Measurements from ENCODE around the gene GPER1. TPM values are rescaled to one million over a fixed set of nuclear protein-coding genes. Genes with fewer than 3 reads are reported as not detected.

Gene GPER1
- total RNA-seq, 2 experiments from 2014 or later: 34.9 to 75.9 TPM

GRCh38 chr7:1079546-1079945, 8.4 kb upstream of the GPER1 start:
- Histone ChIP-seq H3K9me2 (ENCODE audit: insufficient read depth, low read length) (no peaks in the 10 kb centered on the region), H4K20me1 (ENCODE audit: insufficient read depth, low read length) (no peaks in the 10 kb centered on the region; the same call in 1 of the 2 replicates), H3K9me3 (ENCODE audit: low read length) (no peaks in the 10 kb centered on the region), H3K79me2 (ENCODE audit: insufficient read depth, low read depth, low read length) (no peaks in the 10 kb centered on the region), H2AFZ (ENCODE audit: low read length) (no peak overlapping the region), H3K36me3 (ENCODE audit: insufficient read depth, low read length) (no peaks in the 10 kb centered on the region), H3K4me1 (ENCODE audit: insufficient read depth, low read length, poor library complexity, severe bottlenecking) (peaks cover 3% of the 10 kb centered on the region), H3K4me3 (ENCODE audit: low read depth, low read length, poor library complexity, severe bottlenecking) (no peak overlapping the region), H3K27ac (ENCODE audit: low read depth, low read length, poor library complexity, severe bottlenecking) (no peak overlapping the region), H3K4me2 (ENCODE audit: low read length) (no peak overlapping the region)
- intact Hi-C loops (cut with micrococcal nuclease; ENCODE audit: unreplicated experiment): no loop called here
- DNase-seq (ENCODE audit: low spot score): no peak
- ChIA-PET POLR2A (interaction anchor here (0.6 kb wide), 1 partner anchor 33 kb away, joined by 3 read pairs; no protein-coding TSS in a partner anchor), CTCF (ENCODE audit: unreplicated experiment) (no interaction called here)
- no peak for TF ChIP-seq CTCF (conservative IDR thresholded peaks at IDR 0.05; ENCODE audit: low read length)
- TF ChIP-seq EZH2phosphoT487 (IDR thresholded peaks at IDR 0.05; ENCODE audit: borderline replicate concordance, low read depth, low read length): no peak
- no TSS peak for BruUV-seq (replicated peaks)

GRCh38 chr7:1080252-1080920, 7.5 kb upstream of the GPER1 start:
- Histone ChIP-seq H3K9me3 (ENCODE audit: low read length) (no peaks in the 10 kb centered on the region), H3K4me3 (ENCODE audit: low read depth, low read length, poor library complexity, severe bottlenecking) (no peak overlapping the region), H3K4me2 (ENCODE audit: low read length) (no peak overlapping the region), H2AFZ (ENCODE audit: low read length) (no peak overlapping the region), H4K20me1 (ENCODE audit: insufficient read depth, low read length) (no peaks in the 10 kb centered on the region; the same call in 1 of the 2 replicates), H3K27ac (ENCODE audit: low read depth, low read length, poor library complexity, severe bottlenecking) (no peak overlapping the region), H3K4me1 (ENCODE audit: insufficient read depth, low read length, poor library complexity, severe bottlenecking) (peaks cover 12% of the 10 kb centered on the region), H3K9me2 (ENCODE audit: insufficient read depth, low read length) (no peaks in the 10 kb centered on the region), H3K36me3 (ENCODE audit: insufficient read depth, low read length) (no peaks in the 10 kb centered on the region), H3K79me2 (ENCODE audit: insufficient read depth, low read depth, low read length) (no peaks in the 10 kb centered on the region)
- intact Hi-C loops (cut with micrococcal nuclease; ENCODE audit: unreplicated experiment): no loop called here
- ChIA-PET POLR2A (no interaction called here), CTCF (ENCODE audit: unreplicated experiment) (no interaction called here)
- DNase-seq (ENCODE audit: low spot score): no peak
- no TSS peak for BruUV-seq (replicated peaks)
- no peak for TF ChIP-seq CTCF (conservative IDR thresholded peaks at IDR 0.05; ENCODE audit: low read length)
- no peak for TF ChIP-seq EZH2phosphoT487 (IDR thresholded peaks at IDR 0.05; ENCODE audit: borderline replicate concordance, low read depth, low read length)

- H3K27ac ChIP-seq (ENCODE audit: low read depth, low read length, poor library complexity, severe bottlenecking): no peak overlapping the region
- H2AFZ ChIP-seq (ENCODE audit: low read length): no peak overlapping the region
- no peaks in the 10 kb centered on the region for H3K79me2 ChIP-seq (ENCODE audit: insufficient read depth, low read depth, low read length)
- no peak overlapping the region for H3K4me2 ChIP-seq (ENCODE audit: low read length)
- H3K36me3 ChIP-seq (ENCODE audit: insufficient read depth, low read length): no peaks in the 10 kb centered on the region
- no peaks in the 10 kb centered on the region for H3K9me3 ChIP-seq (ENCODE audit: low read length)
- ChIA-PET CTCF (ENCODE audit: unreplicated experiment) (no interaction called here), POLR2A (no interaction called here)
- H4K20me1 ChIP-seq (ENCODE audit: insufficient read depth, low read length): no peaks in the 10 kb centered on the region; the same call in 1 of the 2 replicates
- TF ChIP-seq CTCF (conservative IDR thresholded peaks at IDR 0.05; ENCODE audit: low read length): no peak
- TF ChIP-seq EZH2phosphoT487 (IDR thresholded peaks at IDR 0.05; ENCODE audit: borderline replicate concordance, low read depth, low read length): no peak
- intact Hi-C loops (cut with micrococcal nuclease; ENCODE audit: unreplicated experiment): no loop called here
- no peak overlapping the region for H3K4me3 ChIP-seq (ENCODE audit: low read depth, low read length, poor library complexity, severe bottlenecking)
- no peak for DNase-seq (ENCODE audit: low spot score)
- H3K9me2 ChIP-seq (ENCODE audit: insufficient read depth, low read length): no peaks in the 10 kb centered on the region
- H3K4me1 ChIP-seq (ENCODE audit: insufficient read depth, low read length, poor library complexity, severe bottlenecking): peaks cover 17% of the 10 kb centered on the region
- BruUV-seq (replicated peaks): no TSS peak
These were observed 7.0 kb upstream of the GPER1 start for GRCh38 chr7:1080921-1081255.

Measured in OCI-LY7 (cell line).